Measurements from ENCODE around the gene TRAPPC3. TPM values are rescaled to one million over a fixed set of nuclear protein-coding genes. Genes with fewer than 3 reads are reported as not detected.
"Not testable (repeated sequence)": the region's sequence is repeated elsewhere in the genome, so short reads cannot be mapped to it uniquely, and the experiment has no call there.

Gene TRAPPC3
- total and polyA plus RNA-seq, 9 of the 15 experiments (the other 6 are each of a cell fraction or from before 2014, with no cell fraction given), result 20.6 to 141 (median 112) TPM

DNA sequence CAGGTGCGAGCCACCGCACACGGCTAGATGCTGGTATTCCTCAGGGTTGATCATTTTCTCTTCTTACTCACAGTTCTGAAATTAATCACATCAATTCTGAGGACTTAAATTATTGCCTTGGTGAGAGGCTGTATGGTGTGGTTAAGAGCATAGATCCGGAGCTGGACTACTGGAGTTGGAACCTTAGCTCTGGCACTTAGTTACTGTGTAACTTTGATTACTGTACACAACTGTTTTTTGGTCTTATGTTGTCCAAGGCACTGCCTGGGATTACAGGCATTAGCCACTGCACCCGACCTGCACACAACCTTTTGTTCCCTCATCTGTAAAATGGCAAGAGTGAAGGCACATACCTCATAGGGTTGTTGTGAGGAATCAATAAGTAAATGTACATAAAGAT, 49.4 kb upstream of the TRAPPC3 start:
- Histone ChIP-seq H4K20me1 (replicated peaks; ENCODE audit: control insufficient read depth, insufficient read depth, low read length) (no peaks in the 10 kb centered on the region), H2AFZ (ENCODE audit: low read depth, low read length) (no peak overlapping the region), H3K9me3 (replicated peaks; ENCODE audit: control insufficient read depth, insufficient read depth, low read depth, low read length) (no peaks in the 10 kb centered on the region), H3K79me2 (ENCODE audit: control insufficient read depth, insufficient read depth, low read length) (no peaks in the 10 kb centered on the region), H3K4me2 (ENCODE audit: insufficient read depth, low read length) (no peak overlapping the region), H3K9ac (ENCODE audit: insufficient read depth in 1 of 2, low read depth in 2 of 2, low read length in 2 of 2) (no peak overlapping the region), H3K27me3 (ENCODE audit: control insufficient read depth in 2 of 2, insufficient read depth in 2 of 2, low read length in 2 of 2) (no peaks in the 10 kb centered on the region), H3K36me3 (ENCODE audit: control insufficient read depth, insufficient read depth, low read length) (no peaks in the 10 kb centered on the region), H3K27ac (ENCODE audit: extremely low read depth, low read depth, low read length) (no peak overlapping the region), H3K9me1 (ENCODE audit: control insufficient read depth, insufficient read depth, low read length) (no peaks in the 10 kb centered on the region), H3K4me1 (replicated peaks in 1 of 2; ENCODE audit: control insufficient read depth in 2 of 2, insufficient read depth in 2 of 2, low read length in 2 of 2) (peaks cover 0 to 8% of the 10 kb centered on the region in 2 experiments; a peak in 3 of 5 replicates), H3K4me3 (no peak overlapping the region)
- DNase-seq (ENCODE audit: extremely low read depth in 1 of 4, low spot score in 3 of 4), result no peak
- ATAC-seq, result no peak
- intact Hi-C loops (cut with micrococcal nuclease) (no loop called here), in situ Hi-C loops (cut with MboI) (no loop called here)
- TF ChIP-seq POLR3A (IDR thresholded peaks at IDR 0.05; ENCODE audit: borderline replicate concordance, extremely low read depth, insufficient read depth, insufficient read length), result no peak
- no peak for TF ChIP-seq ZNF24 (IDR thresholded peaks at IDR 0.05)
- no peak for TF ChIP-seq NONO (IDR thresholded peaks at IDR 0.05; ENCODE audit: low read depth in 2 of 2, low read length in 1 of 2)
- TF ChIP-seq EGR1 (conservative IDR thresholded peaks at IDR 0.05), result no peak
- TF ChIP-seq, protein P1, sequence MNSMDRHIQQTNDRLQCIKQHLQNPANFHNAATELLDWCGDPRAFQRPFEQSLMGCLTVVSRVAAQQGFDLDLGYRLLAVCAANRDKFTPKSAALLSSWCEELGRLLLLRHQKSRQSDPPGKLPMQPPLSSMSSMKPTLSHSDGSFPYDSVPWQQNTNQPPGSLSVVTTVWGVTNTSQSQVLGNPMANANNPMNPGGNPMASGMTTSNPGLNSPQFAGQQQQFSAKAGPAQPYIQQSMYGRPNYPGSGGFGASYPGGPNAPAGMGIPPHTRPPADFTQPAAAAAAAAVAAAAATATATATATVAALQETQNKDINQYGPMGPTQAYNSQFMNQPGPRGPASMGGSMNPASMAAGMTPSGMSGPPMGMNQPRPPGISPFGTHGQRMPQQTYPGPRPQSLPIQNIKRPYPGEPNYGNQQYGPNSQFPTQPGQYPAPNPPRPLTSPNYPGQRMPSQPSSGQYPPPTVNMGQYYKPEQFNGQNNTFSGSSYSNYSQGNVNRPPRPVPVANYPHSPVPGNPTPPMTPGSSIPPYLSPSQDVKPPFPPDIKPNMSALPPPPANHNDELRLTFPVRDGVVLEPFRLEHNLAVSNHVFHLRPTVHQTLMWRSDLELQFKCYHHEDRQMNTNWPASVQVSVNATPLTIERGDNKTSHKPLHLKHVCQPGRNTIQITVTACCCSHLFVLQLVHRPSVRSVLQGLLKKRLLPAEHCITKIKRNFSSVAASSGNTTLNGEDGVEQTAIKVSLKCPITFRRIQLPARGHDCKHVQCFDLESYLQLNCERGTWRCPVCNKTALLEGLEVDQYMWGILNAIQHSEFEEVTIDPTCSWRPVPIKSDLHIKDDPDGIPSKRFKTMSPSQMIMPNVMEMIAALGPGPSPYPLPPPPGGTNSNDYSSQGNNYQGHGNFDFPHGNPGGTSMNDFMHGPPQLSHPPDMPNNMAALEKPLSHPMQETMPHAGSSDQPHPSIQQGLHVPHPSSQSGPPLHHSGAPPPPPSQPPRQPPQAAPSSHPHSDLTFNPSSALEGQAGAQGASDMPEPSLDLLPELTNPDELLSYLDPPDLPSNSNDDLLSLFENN (IDR thresholded peaks at IDR 0.05; ENCODE audit: low read depth in 2 of 2, low read length in 2 of 2), result no peak
- TF ChIP-seq, protein P2, sequence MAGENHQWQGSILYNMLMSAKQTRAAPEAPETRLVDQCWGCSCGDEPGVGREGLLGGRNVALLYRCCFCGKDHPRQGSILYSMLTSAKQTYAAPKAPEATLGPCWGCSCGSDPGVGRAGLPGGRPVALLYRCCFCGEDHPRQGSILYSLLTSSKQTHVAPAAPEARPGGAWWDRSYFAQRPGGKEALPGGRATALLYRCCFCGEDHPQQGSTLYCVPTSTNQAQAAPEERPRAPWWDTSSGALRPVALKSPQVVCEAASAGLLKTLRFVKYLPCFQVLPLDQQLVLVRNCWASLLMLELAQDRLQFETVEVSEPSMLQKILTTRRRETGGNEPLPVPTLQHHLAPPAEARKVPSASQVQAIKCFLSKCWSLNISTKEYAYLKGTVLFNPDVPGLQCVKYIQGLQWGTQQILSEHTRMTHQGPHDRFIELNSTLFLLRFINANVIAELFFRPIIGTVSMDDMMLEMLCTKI (IDR thresholded peaks at IDR 0.05; ENCODE audit: partially characterized antibody), result no peak
- no peak for TF ChIP-seq POLR2A (conservative IDR thresholded peaks at IDR 0.05)
- TF ChIP-seq GATA2 (CRISPR knock-in tag; IDR thresholded peaks at IDR 0.05), result no peak
- no peak for TF ChIP-seq ZNF140 (CRISPR knock-in tag; IDR thresholded peaks at IDR 0.05)
- no peak for TF ChIP-seq BCOR (IDR thresholded peaks at IDR 0.05)
- no peak for TF ChIP-seq ZFP1 (CRISPR knock-in tag; IDR thresholded peaks at IDR 0.05)
- BruUV-seq (replicated peaks), result no TSS peak
- ChIA-PET CTCF (ENCODE audit: low intra/inter-chr PET ratio) (no interaction called here), POLR2A (interaction anchor here (0.5 kb wide), 1 partner anchor 31 kb away, joined by 3 read pairs; no protein-coding TSS in a partner anchor)
- no peak for FAIRE-seq
- 62% methylated on average over 5 of the region's 5 CpGs for WGBS (ENCODE audit: insufficient coverage, low coverage, missing lambda C conversion rate)

DNA sequence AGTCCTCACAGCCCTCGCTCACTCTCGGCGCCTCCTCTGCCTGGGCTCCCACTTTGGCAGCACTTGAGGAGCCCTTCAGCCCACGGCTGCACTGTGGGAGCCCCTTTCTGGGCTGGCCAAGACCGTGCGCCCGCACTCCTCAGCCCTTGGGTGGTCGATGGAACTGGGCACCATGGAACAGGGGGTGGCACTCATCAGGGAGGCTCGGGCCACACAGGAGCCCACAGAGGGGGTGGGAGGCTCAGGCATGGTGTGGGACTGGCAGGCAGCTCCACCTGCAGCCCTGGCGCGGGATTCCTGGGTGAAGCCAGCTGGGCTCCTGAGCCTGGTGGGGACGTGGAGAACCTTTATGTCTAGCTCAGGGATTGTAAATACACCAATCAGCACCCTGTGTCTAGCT, 47.5 kb upstream of the TRAPPC3 start:
- ATAC-seq; in situ Hi-C loops (cut with MboI); H3K4me1 ChIP-seq (replicated peaks in 1 of 2; ENCODE audit: control insufficient read depth in 2 of 2, insufficient read depth in 2 of 2, low read length in 2 of 2); BruUV-seq (replicated peaks); CTCF ChIA-PET (ENCODE audit: low intra/inter-chr PET ratio); H3K9ac ChIP-seq (ENCODE audit: insufficient read depth in 1 of 2, low read depth in 2 of 2, low read length in 2 of 2); H4K20me1 ChIP-seq (replicated peaks; ENCODE audit: control insufficient read depth, insufficient read depth, low read length); H3K36me3 ChIP-seq (ENCODE audit: control insufficient read depth, insufficient read depth, low read length); FAIRE-seq; H3K4me3 ChIP-seq; intact Hi-C loops (cut with micrococcal nuclease); H3K4me2 ChIP-seq (ENCODE audit: insufficient read depth, low read length); H3K27ac ChIP-seq (ENCODE audit: extremely low read depth, low read depth, low read length); H2AFZ ChIP-seq (ENCODE audit: low read depth, low read length); H3K9me1 ChIP-seq (ENCODE audit: control insufficient read depth, insufficient read depth, low read length); DNase-seq (ENCODE audit: extremely low read depth in 1 of 4, low spot score in 3 of 4); H3K27me3 ChIP-seq (ENCODE audit: control insufficient read depth in 2 of 2, insufficient read depth in 2 of 2, low read length in 2 of 2); H3K79me2 ChIP-seq (ENCODE audit: control insufficient read depth, insufficient read depth, low read length); H3K9me3 ChIP-seq (replicated peaks; ENCODE audit: control insufficient read depth, insufficient read depth, low read depth, low read length): not testable (repeated sequence)
- WGBS (ENCODE audit: insufficient coverage, low coverage, missing lambda C conversion rate), result 87% methylated on average over 12 of the region's 12 CpGs
- POLR2A ChIA-PET, result interaction anchor here (0.6 to 0.8 kb wide), 3 partner anchors 49 to 109 kb away, joined by 3 to 4 read pairs (median 4); no protein-coding TSS in a partner anchor

All from K562 (cell line).